GM19397 (cell line): ENCODE measurements around the gene C2orf68.
A peak's percentile ranks its signal among the peaks of the same experiment; 100 is the strongest.
"Not testable (repeated sequence)": the region's sequence is repeated elsewhere in the genome, so short reads cannot be mapped to it uniquely, and the experiment has no call there.

Experiments used
- ATAC-seq: cut with Tn5 transposase; IDR thresholded peaks from one replicate; pipeline ENCODE4 v1.9.1; 2021; ENCODE audit warnings: mild to moderate bottlenecking, moderate library complexity; ENCODE audit not compliant: unreplicated experiment

C2orf68 gene

DNA sequence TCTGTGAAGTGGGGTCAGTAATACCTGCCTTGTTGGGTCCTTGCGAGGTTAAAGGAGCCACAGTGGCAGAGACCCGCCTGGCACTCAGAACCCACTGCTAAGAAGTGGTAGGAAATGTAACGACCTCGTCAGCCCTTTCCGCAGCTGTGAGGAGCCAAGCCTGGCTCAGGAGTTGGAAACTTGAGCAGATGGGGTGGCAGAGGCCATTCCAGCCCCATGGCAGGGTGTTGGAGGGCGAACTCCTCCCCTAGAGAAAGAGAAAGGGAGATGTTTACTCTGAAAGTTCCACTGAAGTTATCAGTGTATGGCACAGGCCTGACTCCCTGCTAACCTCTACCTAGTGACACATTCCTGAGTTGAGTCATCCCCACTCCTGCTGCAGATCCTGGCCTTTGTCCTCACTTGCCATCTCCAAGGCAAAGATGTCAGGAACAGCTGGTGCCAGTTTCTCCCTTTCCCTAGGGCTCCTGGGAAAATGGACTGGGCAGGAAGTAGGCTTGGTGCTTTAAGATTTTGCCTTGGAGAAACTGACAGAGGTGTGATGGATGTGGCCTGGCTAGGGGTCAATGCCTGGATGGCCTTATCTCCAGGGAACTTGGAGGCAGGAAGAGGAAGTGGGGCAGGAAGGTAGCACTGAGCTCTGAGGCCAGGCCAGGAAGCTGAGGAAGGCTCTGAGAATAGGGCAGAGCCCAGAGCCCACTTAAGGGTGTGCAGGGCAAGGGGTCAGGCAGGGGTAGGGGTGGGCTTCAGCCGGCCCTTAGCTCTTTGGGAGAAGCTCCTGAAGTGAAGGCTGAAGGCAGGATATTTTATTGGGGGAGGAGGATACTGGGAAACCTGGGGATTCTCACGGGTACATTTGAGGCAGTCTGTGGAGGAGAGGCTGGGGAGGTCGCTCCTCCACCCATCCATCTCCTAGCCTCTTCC is 26.7 kb downstream of the C2orf68 start:
- peak; percentile 28 for ATAC-seq

DNA sequence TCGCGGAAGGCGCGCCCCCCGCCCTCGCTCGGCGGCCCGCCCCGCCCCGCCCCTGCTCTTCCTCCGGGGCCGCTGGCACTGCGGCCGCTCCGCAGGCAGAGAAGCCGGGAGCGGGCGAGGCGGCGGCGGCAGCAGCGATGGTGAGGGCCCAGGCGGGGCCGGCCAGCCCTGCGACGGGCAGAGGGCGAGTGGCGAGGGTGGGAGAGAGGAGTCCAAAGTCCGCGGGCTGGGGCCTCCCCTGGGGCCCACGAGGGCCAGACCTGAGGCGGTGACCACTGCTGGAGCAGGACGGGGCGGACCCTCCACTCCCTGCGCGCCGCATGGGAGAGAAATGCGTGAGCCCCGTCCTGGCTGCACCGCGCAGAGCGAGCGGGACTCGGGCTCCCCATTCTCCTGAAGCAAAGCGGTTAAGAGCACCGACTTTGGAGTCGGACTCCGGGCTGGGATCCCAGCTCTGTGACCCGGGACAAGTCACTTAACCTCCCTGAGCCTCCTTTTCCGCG is 27.5 kb downstream of the C2orf68 start, which contains the start of gene VAMP5:
Gene VAMP5 (plus strand): TSS at position 78 of the 503 bp plus-strand sequence. CDS start 60 bp downstream, at position 138.
- ATAC-seq, result peak; percentile 49

DNA sequence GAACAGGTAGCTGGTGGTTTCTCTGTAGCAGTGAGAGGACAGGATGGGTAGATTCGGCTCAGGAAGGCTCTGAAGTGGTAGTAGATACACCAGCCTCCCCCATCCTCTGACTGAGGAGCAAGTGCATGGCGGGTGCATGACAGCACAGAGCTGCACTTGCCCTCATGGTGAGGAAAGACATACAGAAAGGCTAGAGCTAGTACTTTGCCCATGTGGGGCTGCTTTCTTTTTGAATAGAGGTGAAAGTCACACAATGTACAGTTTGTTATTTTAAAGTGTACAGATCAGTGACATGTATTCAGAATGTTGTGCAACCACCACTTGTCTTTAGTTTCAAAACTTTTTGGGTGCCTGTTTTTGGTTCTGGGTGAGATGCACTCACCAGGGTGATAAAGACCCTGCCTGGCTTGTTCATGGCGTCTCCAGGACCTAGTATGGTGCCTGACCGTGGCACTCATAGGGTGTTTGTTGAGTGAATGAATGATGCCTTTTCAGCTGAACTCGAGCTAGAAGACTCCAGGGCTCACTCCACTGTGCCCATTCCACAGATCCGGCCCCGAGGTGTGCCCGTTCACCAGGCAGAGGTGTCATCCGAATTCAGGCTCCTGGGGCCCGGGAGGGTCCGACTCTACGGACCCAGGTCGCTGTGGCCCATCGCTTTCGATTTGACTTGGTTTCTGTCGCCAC is 28.1 kb downstream of the C2orf68 start:
- ATAC-seq, result peak; percentile 62

DNA sequence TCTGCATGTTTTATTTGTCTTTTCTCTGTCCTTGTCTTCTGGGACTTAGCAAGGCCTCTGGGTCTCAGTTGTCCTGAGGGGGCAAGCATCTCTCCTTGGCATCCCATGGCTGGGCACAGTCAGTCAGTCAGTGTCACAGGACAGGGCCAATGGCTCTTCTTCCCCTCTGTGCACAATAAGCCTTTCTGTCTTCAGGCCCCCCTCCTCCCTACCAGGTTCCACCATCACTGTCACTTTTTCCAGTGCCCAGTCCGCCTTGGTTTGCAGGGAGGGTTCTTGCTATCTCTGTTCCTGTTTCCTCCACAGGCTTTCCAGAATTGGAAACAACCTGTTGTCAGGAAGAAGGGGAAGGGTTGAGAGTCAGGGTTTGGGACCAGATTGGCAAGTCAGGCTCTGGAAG is 29.4 kb downstream of the C2orf68 start:
- ATAC-seq, result no peak

GRCh38 chr2:85580206-85580605 is 31.7 kb downstream of the C2orf68 start:
- ATAC-seq, result no peak

DNA sequence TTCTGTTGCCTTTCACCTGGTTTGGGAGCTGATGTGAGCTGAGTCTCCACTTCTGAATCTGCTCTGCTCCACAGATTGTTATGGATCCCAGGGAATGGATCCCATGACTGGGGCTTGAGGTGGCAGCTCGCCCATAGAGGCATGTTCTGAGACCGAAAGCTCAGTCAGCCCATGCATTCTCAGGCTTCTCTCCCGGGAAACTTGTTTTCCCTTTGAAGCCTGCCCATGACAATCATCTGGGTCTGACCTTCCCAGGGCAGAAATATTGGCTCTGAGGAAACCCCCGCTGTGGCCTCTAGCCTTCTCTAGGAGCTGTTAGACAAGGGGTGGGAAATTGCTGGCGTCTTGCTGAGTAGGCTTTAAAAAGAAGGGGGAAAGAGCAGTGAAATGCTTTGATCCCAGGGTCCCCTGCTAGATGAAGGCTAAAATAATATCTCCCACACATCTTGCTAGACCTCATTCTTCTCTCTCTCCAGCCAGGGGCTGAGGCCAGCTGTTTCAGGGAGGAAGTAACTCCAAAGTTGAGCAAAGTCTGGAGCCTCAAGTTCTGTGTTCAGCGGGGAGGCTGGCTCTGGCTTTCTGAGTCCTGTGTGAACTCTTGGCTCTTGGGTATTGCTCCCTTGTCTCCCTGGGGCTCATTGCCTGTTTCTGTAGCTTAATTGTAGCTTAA is 32.5 kb downstream of the C2orf68 start:
- no peak for ATAC-seq

- ATAC-seq, result no peak
These were observed 33.4 kb downstream of the C2orf68 start for GRCh38 chr2:85578243-85579180.

GRCh38 chr2:85577386-85578242 is 34.3 kb downstream of the C2orf68 start, which contains the start of gene VAMP8:
VAMP8 (plus strand) TSS chr2:85577586; CDS start chr2:85577647, 61 bp downstream.
- no peak for ATAC-seq

- ATAC-seq, result no peak
These were observed 34.8 kb downstream of the C2orf68 start for GRCh38 chr2:85577063-85577385.

DNA sequence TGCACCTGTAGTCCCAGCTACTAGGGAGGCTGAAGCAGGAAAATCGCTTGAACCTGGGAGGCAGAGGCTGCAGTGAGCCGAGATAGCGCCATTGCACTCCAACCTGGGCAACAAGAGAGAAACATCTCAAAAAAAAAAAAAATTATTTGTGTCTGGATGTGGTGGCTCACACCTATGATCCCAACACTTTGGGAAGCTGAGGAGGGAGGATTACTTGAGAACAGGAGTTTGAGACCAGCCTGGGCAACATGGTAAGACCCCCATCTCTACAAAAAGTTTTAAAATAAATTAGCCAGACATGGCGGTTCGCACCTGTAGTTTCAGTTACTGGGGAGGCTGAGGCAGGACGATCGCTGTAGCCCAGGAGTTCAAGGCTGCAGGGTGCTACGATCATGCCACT is 36.1 kb downstream of the C2orf68 start:
- no peak for ATAC-seq

GRCh38 chr2:85566265-85566664 is 45.6 kb downstream of the C2orf68 start:
- ATAC-seq, result no peak

GRCh38 chr2:85564144-85564563 is 47.7 kb downstream of the C2orf68 start:
- no peak for ATAC-seq

- ATAC-seq, result peak; percentile 97
These were observed 50.3 kb downstream of the C2orf68 start, which contains the start of gene GGCX for GRCh38 chr2:85561280-85562212. GGCX (minus strand) TSS chr2:85561493; CDS start chr2:85561428, 65 bp downstream.

DNA sequence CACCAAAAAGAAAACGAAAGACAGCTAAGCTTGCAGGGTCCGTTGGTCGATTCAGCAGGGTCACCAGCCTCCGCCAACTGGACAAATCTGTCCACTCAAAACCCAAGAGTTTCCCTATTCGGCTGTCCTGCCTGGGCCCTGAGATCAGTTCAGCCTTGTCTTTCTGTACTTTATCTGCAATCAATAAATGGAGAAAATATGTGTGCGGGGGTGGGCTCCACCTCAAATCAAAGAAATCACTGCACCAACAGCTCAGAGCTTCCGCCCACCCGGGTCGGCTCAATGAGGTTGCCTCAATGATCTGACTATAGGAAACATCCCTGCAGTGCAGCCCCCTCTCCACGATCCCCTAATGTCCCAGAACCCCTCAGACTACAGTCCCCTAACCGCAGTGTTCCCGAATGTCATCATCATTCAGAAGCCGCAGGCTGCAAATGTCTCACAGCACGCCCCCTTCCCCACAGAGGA is 51.0 kb downstream of the C2orf68 start:
- peak; percentile 9 for ATAC-seq

- not testable (repeated sequence) for ATAC-seq
These were observed 51.5 kb downstream of the C2orf68 start for GRCh38 chr2:85560403-85560726.

DNA sequence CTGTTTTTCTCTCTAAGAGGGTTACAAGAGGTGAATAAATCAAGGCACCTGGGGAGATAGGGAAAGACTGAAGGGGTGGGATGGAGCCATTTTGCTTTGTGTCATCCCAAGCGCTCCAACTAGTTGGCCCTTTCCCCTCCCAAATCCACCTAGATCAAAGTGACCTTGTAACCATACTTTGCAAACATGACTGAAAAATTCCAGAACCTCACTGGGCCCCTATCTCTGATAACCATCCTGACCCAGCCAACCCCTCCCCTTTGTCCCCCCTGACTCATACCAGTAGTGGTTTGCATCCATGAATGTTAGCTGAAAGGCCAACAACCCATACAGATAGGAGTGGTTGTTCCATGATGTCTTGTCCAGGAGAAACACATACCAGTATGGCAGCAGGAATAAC is 53.7 kb downstream of the C2orf68 start:
- no peak for ATAC-seq

- ATAC-seq, result no peak
These were observed 54.7 kb downstream of the C2orf68 start for GRCh38 chr2:85557130-85557529.
